Measurements from ENCODE around the gene ZNF683.

GRCh38 chr1:26353976-26354820, 18.4 kb downstream of the ZNF683 start, which contains the start of gene CRYBG2:
- TF ChIP-seq CTCF (conservative IDR thresholded peaks at IDR 0.05) (no peak), EZH2 (IDR thresholded peaks at IDR 0.05; ENCODE audit: low read depth) (no peak)
